A549 (cell line): ENCODE results near the gene APRT.

Experiments
- CHD2 ChIP-seq: fragments of 150-350 bp; IDR thresholded peaks from 2 replicates; pipeline ENCODE4 v1.6.1; 2014; ENCODE audit warnings: low read length; ENCODE audit not compliant: partially characterized antibody
- EHMT2 ChIP-seq: fragments of 200-600 bp; sonication (generic); IDR thresholded peaks from 2 replicates; pipeline ENCODE4 v1.6.1; 2016; ENCODE audit warnings: antibody characterized with exemption, low read depth, mild to moderate bottlenecking, moderate library complexity
- HDAC2 ChIP-seq: fragments of 200-600 bp; sonication (generic); IDR thresholded peaks from 2 replicates; pipeline ENCODE4 v1.6.1; 2016
- MAX ChIP-seq: IDR thresholded peaks from 2 replicates; pipeline ENCODE4 v1.6.1; 2012
- POLR2A ChIP-seq: IDR thresholded peaks from 2 replicates; pipeline ENCODE4 v1.6.1; 2012; ENCODE audit warnings: mild to moderate bottlenecking, low read length
- POLR2AphosphoS2 ChIP-seq: conservative IDR thresholded peaks from 2 replicates; pipeline ENCODE4 v1.6.1; 2012; ENCODE audit warnings: low read length, improper control_type of control experiment, inconsistent platforms
- RAD21 ChIP-seq, 2 experiments: fragments of >200 bp in 1 of 2; sonication (Bioruptor Twin) in 1 of 2; formaldehyde crosslinking in 1 of 2; IDR thresholded peaks in 1 of 2; conservative IDR thresholded peaks in 1 of 2; 2 replicates in 1 of 2; 3 replicates in 1 of 2; pipeline ENCODE4 v1.6.1; 2012 to 2018; ENCODE audit warnings: inconsistent platforms in 1 of 2
- REST ChIP-seq: fragments of 200-600 bp; sonication (generic); IDR thresholded peaks from 2 replicates; pipeline ENCODE4 v1.6.1; 2016; ENCODE audit warnings: antibody characterized with exemption, mild to moderate bottlenecking, moderate library complexity
- ZFP36 ChIP-seq: fragments of 450-650 bp; IDR thresholded peaks from 2 replicates; pipeline ENCODE4 v1.6.1; 2014; ENCODE audit warnings: borderline replicate concordance; ENCODE audit not compliant: partially characterized antibody
- TF ChIP-seq, protein P1 (sequence below): fragments of >200 bp; sonication (Bioruptor Twin); formaldehyde crosslinking; IDR thresholded peaks from 3 replicates; pipeline ENCODE4 v1.5.1; 2016
- TF ChIP-seq, protein P2 (sequence below): IDR thresholded peaks from 2 replicates; pipeline ENCODE4 v1.6.1; 2012; ENCODE audit warnings: low read depth, borderline replicate concordance
- TF ChIP-seq, protein P3 (sequence below): fragments of 250-450 bp; sonication (Bioruptor Pico); IDR thresholded peaks from 2 replicates; pipeline ENCODE4 v1.5.0; 2021; ENCODE audit warnings: mild to moderate bottlenecking, moderate library complexity, borderline replicate concordance
- TF ChIP-seq, protein P4 (sequence below): fragments of 450-650 bp; IDR thresholded peaks from 2 replicates; pipeline ENCODE4 v1.6.1; 2014; ENCODE audit warnings: antibody characterized with exemption

DNA sequence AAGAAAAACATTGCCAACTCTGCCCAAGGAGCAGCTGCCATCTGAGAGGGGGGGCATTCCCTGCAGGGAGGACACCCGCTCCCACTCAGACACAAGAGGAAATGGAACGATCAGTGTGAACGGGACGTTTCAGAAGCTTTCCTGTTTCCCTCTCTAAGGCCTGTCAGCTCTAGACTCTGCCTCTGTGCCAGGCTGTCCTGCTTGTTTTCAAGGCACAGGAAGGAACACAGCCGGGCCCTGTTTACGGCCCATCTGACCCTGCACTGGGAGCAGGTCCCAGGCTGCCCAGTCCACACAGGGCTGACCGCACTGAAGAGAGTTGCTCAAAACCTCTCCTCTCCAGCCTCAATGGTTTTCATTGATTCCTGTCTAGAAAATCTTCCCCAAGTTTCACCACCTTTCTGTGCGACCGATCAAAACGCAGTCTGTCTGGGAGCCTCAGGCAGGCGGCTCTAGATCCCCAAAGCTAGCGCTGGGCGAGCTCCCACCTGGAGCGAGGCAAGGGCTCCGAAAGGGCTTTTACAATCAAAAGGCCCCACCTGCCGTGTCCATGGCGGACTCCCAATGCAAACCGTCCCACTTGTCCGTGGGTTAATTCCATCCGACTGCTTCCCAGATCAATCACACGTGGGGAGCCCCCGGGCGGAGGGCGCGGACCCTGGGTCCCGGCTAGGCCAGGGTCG, 28.2 kb downstream of the APRT start:
- TF ChIP-seq, protein P1, sequence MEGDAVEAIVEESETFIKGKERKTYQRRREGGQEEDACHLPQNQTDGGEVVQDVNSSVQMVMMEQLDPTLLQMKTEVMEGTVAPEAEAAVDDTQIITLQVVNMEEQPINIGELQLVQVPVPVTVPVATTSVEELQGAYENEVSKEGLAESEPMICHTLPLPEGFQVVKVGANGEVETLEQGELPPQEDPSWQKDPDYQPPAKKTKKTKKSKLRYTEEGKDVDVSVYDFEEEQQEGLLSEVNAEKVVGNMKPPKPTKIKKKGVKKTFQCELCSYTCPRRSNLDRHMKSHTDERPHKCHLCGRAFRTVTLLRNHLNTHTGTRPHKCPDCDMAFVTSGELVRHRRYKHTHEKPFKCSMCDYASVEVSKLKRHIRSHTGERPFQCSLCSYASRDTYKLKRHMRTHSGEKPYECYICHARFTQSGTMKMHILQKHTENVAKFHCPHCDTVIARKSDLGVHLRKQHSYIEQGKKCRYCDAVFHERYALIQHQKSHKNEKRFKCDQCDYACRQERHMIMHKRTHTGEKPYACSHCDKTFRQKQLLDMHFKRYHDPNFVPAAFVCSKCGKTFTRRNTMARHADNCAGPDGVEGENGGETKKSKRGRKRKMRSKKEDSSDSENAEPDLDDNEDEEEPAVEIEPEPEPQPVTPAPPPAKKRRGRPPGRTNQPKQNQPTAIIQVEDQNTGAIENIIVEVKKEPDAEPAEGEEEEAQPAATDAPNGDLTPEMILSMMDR = no peak
- TF ChIP-seq MAX (no peak), HDAC2 (no peak), RAD21 (conservative IDR thresholded peaks at IDR 0.05 in 1 of 2, IDR thresholded peaks at IDR 0.05 in 1 of 2) (no peak), CHD2 (no peak), POLR2A (no peak), POLR2AphosphoS2 (no peak), REST (no peak), EHMT2 (no peak), ZFP36 (no peak)
- TF ChIP-seq, protein P2, sequence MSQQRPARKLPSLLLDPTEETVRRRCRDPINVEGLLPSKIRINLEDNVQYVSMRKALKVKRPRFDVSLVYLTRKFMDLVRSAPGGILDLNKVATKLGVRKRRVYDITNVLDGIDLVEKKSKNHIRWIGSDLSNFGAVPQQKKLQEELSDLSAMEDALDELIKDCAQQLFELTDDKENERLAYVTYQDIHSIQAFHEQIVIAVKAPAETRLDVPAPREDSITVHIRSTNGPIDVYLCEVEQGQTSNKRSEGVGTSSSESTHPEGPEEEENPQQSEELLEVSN = no peak
- TF ChIP-seq, protein P3, sequence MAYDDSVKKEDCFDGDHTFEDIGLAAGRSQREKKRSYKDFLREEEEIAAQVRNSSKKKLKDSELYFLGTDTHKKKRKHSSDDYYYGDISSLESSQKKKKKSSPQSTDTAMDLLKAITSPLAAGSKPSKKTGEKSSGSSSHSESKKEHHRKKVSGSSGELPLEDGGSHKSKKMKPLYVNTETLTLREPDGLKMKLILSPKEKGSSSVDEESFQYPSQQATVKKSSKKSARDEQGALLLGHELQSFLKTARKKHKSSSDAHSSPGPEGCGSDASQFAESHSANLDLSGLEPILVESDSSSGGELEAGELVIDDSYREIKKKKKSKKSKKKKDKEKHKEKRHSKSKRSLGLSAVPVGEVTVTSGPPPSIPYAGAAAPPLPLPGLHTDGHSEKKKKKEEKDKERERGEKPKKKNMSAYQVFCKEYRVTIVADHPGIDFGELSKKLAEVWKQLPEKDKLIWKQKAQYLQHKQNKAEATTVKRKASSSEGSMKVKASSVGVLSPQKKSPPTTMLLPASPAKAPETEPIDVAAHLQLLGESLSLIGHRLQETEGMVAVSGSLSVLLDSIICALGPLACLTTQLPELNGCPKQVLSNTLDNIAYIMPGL (CRISPR knock-in tag) = no peak
- TF ChIP-seq, protein P4, sequence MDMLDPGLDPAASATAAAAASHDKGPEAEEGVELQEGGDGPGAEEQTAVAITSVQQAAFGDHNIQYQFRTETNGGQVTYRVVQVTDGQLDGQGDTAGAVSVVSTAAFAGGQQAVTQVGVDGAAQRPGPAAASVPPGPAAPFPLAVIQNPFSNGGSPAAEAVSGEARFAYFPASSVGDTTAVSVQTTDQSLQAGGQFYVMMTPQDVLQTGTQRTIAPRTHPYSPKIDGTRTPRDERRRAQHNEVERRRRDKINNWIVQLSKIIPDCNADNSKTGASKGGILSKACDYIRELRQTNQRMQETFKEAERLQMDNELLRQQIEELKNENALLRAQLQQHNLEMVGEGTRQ = no peak
